RWPE2 (cell line): ENCODE measurements around the gene KLLN.
"Not testable (repeated sequence)": the region's sequence is repeated elsewhere in the genome, so short reads cannot be mapped to it uniquely, and the experiment has no call there.

ENCODE experiments used
- ATAC-seq: fragments of 200-7000 bp; cut with Tn5 transposase; 3 replicates; pipeline ENCODE4 v1.9.1; 2021; ENCODE audit warnings: low read depth
- DNase-seq: peaks from one replicate; pipeline ENCODE4 v3.0.0-alpha.2; 2020; ENCODE audit warnings: low spot score
- H3K27ac ChIP-seq: fragments of 450-650 bp; 2 replicates; pipeline ENCODE4 v1.5.1; 2017; ENCODE audit warnings: mild to moderate bottlenecking; ENCODE audit not compliant: poor library complexity, severe bottlenecking
- H3K27me3 ChIP-seq: fragments of 250-450 bp; sonication (Bioruptor Pico); 2 replicates; pipeline ENCODE4 v1.5.1; 2021; ENCODE audit warnings: mild to moderate bottlenecking, moderate library complexity; ENCODE audit not compliant: insufficient read depth, poor library complexity, severe bottlenecking
- H3K36me3 ChIP-seq: fragments of 250-450 bp; sonication (Bioruptor Pico); 2 replicates; pipeline ENCODE4 v1.5.1; 2020; ENCODE audit warnings: low read depth, mild to moderate bottlenecking, moderate library complexity
- H3K4me1 ChIP-seq: fragments of 250-450 bp; sonication (Bioruptor Pico); 2 replicates; pipeline ENCODE4 v1.5.1; 2021; ENCODE audit warnings: mild to moderate bottlenecking, moderate library complexity; ENCODE audit not compliant: insufficient read depth, poor library complexity, severe bottlenecking
- H3K4me3 ChIP-seq: fragments of 250-450 bp; sonication (Bioruptor Pico); 2 replicates; pipeline ENCODE4 v1.5.1; 2021; ENCODE audit warnings: mild to moderate bottlenecking, moderate library complexity; ENCODE audit not compliant: severe bottlenecking
- H3K9me3 ChIP-seq: fragments of 250-450 bp; sonication (Bioruptor Pico); 2 replicates; pipeline ENCODE4 v1.5.1; 2021; ENCODE audit warnings: mild to moderate bottlenecking, moderate library complexity; ENCODE audit not compliant: severe bottlenecking
- CTCF ChIP-seq: fragments of 450-650 bp; IDR thresholded peaks from one replicate; pipeline ENCODE4 v1.5.1; 2017; ENCODE audit warnings: mild to moderate bottlenecking, moderate library complexity; ENCODE audit not compliant: poor library complexity, severe bottlenecking

Gene KLLN

DNA sequence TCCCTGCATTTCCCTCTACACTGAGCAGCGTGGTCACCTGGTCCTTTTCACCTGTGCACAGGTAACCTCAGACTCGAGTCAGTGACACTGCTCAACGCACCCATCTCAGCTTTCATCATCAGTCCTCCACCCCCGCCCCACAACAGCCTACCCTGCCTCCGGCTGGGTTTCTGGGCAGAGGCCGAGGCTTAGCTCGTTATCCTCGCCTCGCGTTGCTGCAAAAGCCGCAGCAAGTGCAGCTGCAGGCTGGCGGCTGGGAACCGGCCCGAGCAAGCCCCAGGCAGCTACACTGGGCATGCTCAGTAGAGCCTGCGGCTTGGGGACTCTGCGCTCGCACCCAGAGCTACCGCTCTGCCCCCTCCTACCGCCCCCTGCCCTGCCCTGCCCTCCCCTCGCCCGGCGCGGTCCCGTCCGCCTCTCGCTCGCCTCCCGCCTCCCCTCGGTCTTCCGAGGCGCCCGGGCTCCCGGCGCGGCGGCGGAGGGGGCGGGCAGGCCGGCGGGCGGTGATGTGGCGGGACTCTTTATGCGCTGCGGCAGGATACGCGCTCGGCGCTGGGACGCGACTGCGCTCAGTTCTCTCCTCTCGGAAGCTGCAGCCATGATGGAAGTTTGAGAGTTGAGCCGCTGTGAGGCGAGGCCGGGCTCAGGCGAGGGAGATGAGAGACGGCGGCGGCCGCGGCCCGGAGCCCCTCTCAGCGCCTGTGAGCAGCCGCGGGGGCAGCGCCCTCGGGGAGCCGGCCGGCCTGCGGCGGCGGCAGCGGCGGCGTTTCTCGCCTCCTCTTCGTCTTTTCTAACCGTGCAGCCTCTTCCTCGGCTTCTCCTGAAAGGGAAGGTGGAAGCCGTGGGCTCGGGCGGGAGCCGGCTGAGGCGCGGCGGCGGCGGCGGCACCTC lies at the start of gene KLLN, which contains the start of gene PTEN:
Gene KLLN, minus strand, starts transcription at position 481 of the 891 bp plus-strand sequence. CDS start 1,046 bp downstream, outside the sequence.
Gene PTEN, plus strand, starts transcription at position 573 of the 891 bp plus-strand sequence. CDS start 845 bp downstream, outside the sequence.
- Histone ChIP-seq H3K9me3 (no peaks in the 10 kb centered on the region), H3K4me3 (peak within 1 kb of the TSS; percentile 95), H3K27ac (peak within 1 kb of the TSS; percentile 91), H3K27me3 (no peaks in the 10 kb centered on the region), H3K4me1 (peaks cover 3% of the 10 kb centered on the region), H3K36me3 (peaks cover 11% of the 10 kb centered on the region)
- ATAC-seq, result peak; percentile 55
- TF ChIP-seq CTCF, result no peak
- peak; percentile 79 for DNase-seq

DNA sequence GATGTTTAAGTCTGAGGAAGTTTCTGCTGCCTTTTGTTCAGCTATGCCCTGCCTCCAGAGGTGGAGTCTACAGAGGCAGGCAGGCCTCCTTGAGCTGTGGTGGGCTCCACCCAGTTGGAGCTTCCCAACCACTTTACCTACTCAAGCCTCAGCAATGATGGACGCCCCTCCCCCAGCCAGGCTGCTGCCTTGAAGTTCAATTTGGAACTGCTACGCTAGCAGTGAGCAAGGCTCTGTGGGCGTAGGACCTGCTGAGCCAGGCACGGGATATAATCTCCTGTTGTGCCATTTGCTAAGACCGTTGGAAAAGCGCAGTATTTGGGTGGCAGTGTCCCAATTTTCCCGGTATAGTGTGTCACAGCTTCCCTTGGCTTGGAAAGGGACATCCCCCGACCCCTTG lies 40.1 kb upstream of the KLLN start:
- H3K27me3 ChIP-seq, H3K4me1 ChIP-seq, H3K9me3 ChIP-seq, ATAC-seq, H3K36me3 ChIP-seq, DNase-seq, H3K27ac ChIP-seq, H3K4me3 ChIP-seq: not testable (repeated sequence)

- DNase-seq, H3K27me3 ChIP-seq, H3K4me3 ChIP-seq, ATAC-seq, H3K4me1 ChIP-seq, H3K27ac ChIP-seq, H3K9me3 ChIP-seq: not testable (repeated sequence)
- peaks cover 25% of the 10 kb centered on the region for H3K36me3 ChIP-seq
These were observed 34.6 kb upstream of the KLLN start for GRCh38 chr10:87897957-87898356.

DNA sequence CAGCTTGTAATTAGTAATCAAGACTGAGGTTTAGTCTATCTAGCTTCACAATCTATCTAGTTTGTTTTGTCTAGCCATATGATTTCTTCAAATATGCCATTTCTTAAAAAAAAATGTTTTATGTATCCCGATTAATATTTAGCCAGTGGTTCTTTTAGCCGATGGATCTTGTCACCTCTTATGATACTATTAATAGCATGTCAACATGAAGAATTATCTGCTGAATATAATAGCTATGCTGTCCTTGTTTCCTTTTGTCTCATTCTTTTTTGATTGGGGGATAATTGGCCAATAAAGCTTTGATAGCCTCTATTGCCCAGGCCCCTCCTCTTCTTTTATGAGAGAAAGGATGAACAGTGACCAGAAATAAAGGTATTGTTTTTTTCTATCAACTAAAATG lies 32.9 kb upstream of the KLLN start:
- no peak for DNase-seq
- H3K4me1 ChIP-seq, result peaks cover 4% of the 10 kb centered on the region
- no peak overlapping the region for H3K27ac ChIP-seq
- peaks cover 2% of the 10 kb centered on the region for H3K9me3 ChIP-seq
- peaks cover 30% of the 10 kb centered on the region for H3K36me3 ChIP-seq
- H3K27me3 ChIP-seq, result no peaks in the 10 kb centered on the region
- ATAC-seq, result no peak
- TF ChIP-seq CTCF, result no peak
- no peak overlapping the region for H3K4me3 ChIP-seq

DNA sequence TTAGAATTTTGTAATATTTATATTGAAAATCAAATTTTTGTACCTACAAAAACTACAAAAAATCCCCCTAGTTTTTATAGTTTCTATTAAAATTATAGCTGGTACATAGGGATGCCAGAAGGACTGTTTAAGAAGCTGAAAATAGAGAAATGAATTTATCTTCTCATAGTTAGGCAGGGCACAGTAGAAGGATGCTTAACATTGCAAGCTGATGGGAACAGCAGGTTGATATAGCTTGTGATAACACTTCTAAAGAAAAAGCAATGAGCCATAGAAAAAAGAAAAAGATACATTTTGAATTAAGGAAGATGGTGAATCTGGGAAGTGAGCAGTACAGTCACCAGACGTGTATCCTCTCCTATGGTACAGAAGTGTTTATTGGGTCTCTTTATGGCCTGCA lies 32.1 kb upstream of the KLLN start:
- Histone ChIP-seq H3K4me1 (peaks cover 4% of the 10 kb centered on the region), H3K27ac (no peak overlapping the region), H3K27me3 (no peaks in the 10 kb centered on the region), H3K36me3 (peaks cover 30% of the 10 kb centered on the region), H3K4me3 (no peak overlapping the region), H3K9me3 (peaks cover 2% of the 10 kb centered on the region)
- no peak for ATAC-seq
- TF ChIP-seq CTCF, result no peak
- no peak for DNase-seq
